HG03064 (cell line): ENCODE data around the gene PHKB.
"Not testable (repeated sequence)": the region's sequence is repeated elsewhere in the genome, so short reads cannot be mapped to it uniquely, and the experiment has no call there.

Experiments
- ATAC-seq: cut with Tn5 transposase; IDR thresholded peaks from one replicate; pipeline ENCODE4 v1.9.1; 2021; ENCODE audit warnings: low read depth; ENCODE audit not compliant: unreplicated experiment

PHKB gene

DNA sequence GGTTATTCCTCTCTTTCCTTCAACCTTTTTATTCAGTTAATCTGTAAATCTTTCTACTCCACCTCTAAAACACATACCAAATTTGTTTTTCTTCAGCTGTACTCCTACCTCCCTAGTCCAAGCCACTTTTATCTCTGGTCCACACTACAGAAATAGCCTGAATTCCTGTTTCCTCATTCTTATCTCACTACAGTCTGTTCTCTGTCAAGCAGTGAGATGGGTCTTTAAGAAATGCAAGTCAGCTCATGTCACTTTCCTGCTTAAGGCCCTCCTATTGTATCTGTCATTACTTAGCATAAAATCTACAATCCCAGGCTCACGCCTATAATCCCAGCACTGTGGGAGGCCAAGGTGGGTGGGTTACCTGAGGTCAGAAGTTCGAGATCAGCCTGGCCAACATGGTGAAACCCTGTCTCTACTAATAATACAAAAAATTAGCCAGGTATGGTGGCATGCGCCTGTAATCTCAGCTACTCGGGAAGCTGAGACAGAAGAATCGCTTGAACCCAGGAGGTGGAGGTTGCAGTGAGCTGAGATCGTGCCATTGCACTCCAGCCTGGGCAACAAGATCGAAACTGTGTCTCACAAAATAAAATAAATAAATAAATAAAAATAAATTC lies 7.0 kb downstream of the PHKB start:
- ATAC-seq, result not testable (repeated sequence)

DNA sequence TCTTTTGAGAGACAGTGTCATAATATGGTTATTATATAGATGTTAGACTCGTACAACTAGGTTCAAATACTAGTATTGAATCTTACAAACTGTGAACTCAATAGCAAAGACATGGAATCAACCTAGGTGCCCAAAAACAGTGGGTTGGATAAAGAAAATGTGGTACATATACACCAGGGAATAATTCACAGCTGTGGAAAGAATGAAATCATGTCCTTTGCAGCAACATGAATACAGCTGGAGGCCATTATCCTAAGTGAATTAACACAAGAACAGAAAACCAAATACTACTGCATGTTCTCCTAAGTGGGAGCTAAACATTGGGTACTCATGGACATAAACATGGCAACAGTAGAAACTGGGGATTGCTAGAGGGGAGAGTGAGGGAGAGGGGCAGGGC lies 8.1 kb downstream of the PHKB start:
- no peak for ATAC-seq

DNA sequence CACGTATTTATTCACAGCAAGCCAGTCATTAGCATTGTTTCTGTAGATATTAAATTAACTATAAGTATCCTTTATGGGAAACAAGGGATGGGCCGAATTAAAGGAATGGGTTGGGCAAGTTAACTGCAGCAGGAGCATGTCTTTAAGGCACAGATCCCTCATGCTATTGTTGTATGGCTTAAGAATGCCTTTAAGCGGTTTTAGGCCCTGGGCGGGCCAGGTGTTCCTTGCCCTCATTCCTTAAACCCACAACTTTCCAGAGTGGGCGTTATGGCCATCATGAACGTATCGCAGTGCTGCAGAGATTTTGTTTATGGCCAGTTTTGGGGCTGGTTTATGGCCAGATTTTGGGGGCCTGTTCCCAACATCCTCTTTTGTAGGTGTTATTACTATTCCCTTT lies 9.1 kb downstream of the PHKB start:
- ATAC-seq, result no peak

DNA sequence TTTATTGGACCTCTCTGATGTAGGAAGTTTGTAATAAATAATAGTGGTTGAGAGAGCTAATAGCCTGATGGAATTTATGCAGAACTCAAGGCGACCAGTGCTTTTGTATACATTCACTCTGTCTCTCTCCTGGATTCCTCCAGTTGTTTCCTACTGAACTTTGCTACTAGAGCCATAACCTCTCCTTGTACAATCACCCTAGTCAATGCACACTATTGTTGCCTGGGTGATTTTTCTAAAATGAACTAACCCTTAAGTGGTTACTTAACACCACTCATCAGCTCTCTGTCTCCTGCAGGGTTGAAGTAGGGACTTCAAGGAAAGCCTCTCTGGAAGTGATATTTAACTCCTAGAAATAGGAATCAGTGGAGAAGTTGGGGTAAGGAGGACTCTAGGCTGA lies 9.7 kb downstream of the PHKB start:
- no peak for ATAC-seq

DNA sequence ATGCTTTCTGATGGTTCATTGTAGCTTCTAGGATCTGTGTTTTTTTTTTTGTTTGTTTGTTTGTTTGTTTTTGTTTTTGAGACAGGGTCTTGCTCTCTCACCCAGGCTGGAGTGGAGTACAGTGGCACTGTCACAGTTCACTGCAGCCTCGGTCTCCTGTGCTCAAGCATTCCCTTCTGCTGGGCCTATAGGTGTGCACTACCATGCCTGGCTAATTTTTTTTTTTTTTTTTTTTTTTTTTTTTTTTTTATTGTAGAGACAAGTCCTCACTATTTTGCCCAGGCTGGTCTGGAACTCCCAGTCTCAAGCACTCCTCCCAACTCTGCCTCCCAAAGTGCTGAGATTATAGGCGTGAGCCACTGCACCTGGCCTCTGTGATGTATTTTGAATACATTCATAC lies 11.9 kb downstream of the PHKB start:
- ATAC-seq, result not testable (repeated sequence)

DNA sequence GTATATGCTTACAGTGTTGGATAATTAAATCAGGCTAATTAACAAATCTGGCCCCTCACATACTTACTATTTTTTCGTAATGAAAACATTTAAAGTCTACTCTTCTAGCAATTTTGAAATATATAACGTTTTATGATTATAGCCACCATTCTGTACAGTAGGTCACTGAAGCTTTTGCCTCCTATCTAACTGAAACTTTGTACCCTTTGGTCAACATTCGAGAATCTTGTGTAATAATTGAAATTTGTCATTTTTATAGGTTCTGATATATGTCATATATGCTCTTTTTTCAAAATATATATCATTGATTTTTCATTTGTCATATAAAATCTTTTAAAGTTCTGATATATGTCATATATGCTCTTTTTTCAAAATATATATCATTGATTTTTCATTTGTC lies 12.7 kb downstream of the PHKB start:
- ATAC-seq, result no peak

DNA sequence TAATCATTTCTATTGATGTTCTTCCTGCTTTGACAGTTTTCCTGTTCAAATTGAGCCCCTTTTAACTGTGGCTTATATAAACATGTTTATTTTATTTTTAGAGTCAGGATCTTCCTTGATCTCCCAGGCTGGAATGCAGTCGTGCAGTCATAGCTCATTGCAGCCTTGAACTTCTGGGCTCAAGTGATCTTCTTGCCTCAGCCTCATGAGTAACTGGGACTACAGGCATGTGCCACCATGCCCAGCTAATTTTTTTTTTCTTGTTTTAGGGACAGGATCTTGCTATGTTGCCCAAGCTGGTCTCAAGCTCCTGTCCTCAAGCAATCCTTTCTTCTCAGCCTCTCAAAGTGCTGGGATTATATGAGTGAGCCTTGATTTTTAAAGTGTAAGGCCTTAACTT lies 14.7 kb downstream of the PHKB start:
- no peak for ATAC-seq

DNA sequence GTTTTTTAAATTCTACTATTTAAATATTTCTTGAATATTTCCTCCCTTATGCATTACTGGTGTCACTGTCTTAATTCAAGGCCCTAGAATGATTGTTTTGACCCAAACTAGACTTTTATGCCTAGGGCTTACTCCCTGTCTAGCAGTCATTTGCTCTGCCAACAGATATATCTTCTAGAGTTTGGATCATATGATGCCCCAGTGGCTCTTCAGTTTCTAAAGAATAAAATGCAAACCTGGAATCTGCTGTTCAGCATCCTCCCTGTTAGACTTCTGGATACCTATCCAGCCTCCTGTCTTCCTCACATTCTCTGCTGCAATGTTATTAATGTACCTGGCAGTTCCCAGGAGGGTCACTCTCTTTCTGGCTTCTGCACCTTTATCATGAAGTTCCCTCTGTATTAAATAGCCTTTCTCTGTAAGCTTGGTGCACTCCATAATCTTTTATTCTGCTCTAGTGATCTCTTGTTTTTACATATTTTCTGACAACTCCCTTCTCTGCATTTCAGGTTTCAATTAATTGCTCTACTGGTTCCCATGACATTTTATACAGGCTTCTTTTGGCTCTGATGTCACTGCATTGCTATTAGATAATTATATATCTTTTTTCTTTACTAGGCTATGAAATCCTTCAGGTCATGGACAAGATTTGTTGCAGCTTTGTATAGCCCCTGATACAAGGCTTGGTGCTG lies 15.7 kb downstream of the PHKB start:
- ATAC-seq, result no peak

DNA sequence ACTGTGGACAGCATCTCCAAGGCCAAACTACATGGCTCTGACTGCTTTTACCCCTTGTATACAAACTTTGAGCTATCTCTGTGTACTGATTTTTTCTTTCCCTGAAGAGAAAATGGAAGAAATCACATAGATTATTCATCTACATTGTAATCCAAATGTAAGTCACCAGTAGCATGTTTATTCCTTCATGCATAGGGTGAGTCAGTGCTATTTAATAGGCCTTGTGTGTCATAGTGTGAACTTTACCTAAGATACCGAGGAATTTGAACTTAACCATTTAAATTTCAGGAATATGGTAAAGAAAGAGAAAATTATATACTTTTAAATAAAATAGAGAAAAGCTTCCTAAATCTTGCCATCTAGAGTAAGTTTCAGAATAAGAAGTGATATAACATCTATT lies 16.5 kb downstream of the PHKB start:
- no peak for ATAC-seq

DNA sequence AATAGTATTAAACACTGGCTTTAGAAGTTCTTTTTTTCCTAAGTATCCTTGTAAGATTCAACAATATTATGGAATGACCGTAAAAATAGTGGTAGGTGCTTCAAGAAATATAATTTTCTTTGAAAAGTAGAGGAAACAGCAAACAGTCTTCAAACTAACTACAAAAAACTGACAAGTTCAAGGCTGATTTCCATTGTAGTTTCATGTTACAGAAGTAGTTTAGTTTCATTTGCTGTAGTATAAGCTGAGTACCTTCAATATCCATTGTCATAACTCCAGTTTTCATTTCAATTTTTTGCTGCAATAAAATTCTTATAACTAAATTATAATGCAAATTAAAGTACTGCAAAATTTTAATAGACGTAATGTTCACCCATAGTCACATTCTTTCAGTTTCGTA lies 19.3 kb downstream of the PHKB start:
- no peak for ATAC-seq

DNA sequence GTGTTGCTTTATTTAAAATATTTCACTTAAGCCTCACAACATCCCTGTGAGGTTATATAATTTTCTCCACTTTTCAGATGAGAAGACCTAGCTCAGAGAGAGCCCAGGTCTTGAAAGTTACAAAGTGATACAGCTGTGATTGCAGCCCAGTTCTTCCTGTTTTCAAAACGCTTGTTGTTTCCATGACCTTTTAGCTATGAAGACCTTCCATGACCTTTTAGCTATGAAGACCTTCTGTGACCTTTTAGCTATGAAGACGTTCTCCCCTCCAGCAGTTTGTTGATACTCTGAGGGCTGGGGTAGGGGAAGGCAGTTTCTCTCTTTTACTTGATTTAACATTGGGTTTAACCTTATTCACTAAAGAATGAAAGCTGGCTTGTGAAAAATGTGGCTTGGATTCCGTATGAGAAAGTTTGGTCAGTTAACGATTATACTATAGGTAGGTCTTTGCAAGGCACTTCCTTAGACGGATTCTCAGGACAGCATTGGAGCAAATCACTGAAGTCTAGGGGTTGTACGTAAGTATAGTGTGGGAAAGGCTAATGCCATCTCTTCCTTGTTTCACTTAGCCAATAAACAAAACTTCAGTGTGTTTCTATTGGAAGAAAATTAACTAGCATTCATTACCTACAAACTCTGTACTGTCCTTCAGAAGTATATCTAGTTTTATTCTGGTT lies 20.7 kb downstream of the PHKB start:
- no peak for ATAC-seq

DNA sequence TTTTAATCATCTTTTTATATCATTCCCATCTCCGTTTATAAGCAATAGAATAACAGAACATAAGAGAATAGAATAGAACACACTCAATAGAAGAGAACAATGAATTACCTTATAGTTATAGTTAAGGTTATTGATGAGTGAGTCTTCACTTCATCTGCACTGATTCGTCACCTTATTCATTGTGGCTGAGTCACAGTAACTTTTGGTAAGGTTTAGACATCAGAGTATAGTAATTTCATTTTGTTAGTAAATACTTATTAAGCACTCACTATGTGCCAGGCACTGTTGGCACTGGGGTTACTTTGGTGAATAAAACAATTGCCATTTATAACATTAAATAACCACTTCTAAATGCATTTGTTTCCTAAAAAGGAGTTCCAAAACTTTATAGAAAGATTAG lies 22.5 kb downstream of the PHKB start:
- no peak for ATAC-seq

DNA sequence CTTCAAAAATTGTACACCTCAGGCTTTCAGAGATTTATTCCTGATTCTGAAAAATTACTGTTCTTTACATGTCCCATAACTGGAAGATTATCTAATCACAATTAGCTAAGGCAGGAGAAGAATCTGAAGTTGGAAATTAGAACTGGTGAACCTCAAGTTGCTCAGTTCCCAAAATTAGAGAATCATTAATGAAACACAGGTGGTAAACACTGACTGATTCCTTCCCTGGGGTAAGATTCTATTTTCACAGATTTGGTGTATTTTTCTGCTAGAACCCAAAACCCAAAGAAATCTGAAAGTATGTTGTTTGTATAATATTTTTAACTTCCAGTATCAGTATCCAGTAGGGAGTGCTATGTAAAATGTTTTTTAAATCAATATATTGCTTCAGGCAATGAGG lies 25.7 kb downstream of the PHKB start:
- ATAC-seq, result no peak

DNA sequence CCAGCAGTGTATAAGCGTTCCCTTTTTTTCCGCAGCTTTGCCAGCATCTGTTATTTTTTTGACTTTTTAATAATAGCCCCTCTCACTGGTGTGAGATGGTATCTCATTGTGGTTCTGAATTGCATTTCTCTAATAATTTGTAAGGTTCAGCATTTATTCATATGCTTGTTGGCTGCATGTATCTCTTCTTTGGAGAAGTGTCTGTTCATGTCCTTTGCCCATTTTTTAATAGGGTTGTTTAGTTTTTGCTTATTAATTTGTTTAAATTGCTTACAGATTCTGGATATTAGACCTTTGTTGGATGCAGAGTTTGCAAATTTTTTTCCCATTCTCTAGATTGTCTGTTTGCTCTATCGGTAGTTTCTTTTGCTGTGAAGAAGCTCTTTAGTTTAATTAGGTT lies 26.9 kb downstream of the PHKB start:
- ATAC-seq, result no peak

DNA sequence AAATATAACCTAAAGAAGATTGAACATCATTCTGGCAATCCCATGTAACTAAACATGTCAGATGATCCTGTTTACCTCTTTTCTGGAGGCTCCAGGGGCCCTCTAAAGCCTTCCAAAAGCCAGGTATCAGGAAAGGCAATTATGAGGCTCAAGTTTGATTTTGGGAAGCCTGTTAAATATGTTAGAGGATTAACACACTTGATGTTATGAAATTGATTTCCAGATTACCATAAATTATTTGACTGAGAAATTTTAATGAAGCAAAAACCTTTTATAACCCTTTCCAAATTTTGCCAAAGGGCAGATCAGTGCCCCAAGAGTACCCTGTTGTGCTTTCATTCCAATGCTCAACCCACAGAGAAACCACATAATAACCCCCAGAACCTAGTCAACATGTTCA lies 29.3 kb downstream of the PHKB start:
- ATAC-seq, result no peak

DNA sequence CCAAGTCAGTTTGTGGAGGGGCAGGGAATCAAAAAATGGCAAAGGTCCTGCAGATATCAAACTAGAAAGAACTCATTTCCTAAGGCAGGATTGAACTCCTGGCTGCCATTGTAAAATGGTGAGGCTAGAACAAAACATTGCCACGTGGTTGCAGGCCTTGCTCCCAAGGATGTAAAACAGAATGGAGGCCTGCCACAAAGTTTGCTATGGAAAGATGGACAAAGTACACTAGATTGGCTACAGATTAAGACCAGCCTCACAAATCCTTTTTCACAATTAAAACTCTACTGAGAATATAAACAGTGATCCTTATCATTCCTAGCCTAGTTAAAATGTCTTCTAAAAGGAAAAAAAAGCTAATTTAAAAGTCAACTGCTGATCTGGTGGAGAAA lies 30.9 kb downstream of the PHKB start:
- no peak for ATAC-seq

DNA sequence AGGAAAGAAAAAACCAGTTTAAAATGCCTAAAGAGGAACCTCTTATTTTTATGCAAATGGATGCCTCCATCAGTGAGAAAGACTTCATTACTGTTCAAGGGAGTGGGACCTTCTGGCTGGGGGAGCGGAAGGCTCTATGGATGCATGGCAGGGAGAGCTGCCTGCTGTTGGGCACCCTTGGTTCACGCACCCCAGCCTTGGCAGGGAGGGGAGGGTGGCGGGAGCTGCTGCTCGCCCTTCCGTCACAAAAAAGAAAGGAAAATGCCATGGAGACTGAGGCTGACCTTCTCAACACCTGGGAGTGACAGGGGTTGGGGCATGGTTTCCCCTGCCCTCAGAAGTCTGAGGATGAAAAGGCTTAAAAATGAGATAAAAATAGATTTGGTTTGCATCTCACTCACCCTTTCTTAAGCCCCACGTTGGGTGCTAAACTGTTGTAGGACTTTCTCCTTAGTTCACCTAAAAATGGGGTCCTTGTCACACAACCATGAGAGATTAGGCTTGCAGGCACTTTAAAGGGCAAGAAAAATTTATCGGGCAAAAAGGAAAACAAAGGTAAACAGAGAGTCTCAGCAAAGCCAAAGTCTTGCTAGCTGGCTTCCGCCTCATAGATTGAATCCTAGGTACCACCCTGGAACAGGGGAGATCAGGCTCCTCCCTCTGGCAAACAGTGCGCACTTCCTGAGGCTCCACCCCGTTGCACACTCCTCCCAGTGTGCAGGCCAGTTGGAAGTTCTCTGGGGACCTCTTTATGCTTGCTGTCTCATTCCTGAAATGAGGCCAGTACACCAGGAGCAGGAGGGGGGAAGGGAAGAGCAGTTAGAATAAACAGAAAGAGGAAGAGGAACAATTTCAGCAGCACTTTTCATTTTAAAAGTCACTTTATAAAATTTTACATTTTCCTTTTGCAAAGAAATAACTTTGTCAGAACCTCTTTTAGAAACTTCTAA lies 31.6 kb downstream of the PHKB start:
- peak; percentile 68 for ATAC-seq

DNA sequence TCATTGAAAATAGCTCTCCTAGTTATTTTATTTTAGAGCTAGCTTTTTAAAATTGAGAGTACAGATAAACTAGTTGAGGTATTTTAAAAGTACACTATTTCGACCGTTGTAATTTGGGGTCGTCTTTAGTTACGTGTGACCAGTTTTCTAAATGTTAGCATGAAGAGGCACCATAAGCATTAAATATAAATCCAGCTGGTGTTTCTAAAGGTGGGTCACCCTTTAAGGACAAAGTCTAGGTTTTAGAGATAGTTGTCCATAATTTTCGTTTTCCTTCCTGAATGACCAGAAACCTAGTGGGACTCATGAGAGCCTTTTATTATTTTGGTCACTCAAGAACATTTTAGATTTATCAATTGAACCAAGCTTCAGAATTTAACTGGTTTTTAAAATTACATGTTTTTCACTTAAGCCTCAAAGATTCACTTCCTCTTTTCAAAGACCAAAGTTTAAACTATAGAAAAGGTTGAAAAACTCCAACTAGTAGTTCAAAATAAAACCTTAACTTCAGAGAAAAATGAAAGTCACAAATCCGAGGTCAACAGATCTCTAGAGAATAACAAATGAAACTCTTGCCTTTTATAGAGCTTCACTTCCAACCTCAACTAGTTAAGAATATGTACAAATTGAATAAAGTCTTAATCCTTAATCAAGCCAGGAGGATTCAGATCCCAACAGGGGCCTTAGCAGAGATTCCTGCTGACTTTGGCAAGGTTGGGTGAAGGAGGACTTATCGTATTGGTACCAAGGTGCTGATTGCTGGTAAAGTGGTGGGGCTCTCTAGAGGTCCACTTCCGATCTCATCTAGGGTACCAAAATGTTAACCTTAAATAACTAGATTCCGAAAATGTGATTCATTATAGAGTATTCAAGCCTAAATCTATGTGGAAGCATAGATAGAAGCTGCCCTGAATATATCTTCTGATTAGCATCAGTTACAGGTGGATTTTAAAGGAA lies 32.5 kb downstream of the PHKB start:
- ATAC-seq, result peak; percentile 60

DNA sequence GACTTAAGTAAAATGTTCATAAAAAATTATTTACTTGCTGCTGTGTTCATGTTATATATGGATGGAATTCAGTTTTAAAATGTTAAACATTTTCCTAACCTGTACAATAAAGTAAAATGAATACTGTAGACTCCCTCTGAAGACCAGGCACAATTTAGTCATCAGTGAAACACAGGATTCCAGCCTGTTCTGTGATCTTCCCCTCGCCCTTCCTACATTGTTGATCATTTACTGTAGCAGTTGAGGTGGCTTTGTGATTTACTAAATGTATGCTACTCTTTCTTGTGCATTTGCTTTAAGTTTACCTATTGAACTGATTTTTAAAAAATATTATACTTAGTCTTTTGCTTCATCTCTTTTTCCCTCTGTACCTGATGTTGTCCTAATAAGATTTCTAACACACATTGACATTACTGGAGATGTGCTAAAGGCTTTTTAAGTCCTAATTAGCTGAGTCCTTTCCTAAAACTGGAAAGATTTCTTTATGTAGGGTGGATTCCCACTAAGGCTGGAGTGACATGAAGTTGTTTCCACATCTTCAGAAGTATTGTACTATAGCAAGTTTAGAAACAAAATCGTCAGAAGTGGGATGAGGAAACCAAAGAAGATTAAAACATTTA lies 38.1 kb downstream of the PHKB start:
- no peak for ATAC-seq
